Measurements from ENCODE around the gene ZNF212. TPM values are rescaled to one million over a fixed set of nuclear protein-coding genes. Genes with fewer than 3 reads are reported as not detected.
A peak's percentile ranks its signal among the peaks of the same experiment; 100 is the strongest.

Gene ZNF212
- total and polyA plus RNA-seq, 9 of the 15 experiments (the other 6 are each of a cell fraction or from before 2014, with no cell fraction given) = 1.8 to 21.4 (median 7.2) TPM

DNA sequence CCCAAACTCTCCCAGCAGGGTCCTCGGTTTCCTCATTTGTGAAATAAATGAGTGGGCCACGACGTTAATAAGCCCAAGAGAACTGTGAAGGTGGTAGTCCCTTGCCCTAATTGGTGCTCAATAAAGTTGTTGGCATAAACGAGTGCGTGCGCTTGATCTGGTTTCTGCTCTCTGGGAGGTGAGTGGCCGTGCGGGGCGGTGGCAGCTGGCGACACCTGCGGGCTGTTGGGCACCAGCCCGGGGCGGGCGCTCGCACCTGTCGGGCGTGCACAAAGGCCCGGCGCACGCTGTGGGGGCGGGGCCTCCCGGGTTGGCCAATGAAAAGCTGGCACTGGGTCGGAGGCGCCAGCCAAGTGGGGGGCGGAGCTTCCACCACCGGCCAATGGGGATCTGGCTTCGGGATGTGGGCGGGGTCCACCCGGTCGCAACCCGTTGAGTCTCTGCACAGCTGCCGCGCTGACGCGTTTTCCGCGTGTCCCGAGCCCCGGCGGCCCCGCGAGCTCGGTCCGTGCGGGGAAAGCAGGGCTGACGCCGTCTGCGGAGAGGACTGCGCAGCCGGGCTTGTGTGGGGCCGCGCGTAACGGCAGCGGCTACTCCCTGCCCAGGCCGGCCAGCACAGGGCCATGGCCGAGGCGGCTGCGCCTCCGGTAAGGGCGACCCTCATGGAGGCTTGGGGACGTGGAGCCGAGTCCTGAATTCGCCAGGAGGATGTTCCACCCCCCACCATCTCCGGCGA lies 45.6 kb downstream of the ZNF212 start (continued):
- TF ChIP-seq, protein P1, sequence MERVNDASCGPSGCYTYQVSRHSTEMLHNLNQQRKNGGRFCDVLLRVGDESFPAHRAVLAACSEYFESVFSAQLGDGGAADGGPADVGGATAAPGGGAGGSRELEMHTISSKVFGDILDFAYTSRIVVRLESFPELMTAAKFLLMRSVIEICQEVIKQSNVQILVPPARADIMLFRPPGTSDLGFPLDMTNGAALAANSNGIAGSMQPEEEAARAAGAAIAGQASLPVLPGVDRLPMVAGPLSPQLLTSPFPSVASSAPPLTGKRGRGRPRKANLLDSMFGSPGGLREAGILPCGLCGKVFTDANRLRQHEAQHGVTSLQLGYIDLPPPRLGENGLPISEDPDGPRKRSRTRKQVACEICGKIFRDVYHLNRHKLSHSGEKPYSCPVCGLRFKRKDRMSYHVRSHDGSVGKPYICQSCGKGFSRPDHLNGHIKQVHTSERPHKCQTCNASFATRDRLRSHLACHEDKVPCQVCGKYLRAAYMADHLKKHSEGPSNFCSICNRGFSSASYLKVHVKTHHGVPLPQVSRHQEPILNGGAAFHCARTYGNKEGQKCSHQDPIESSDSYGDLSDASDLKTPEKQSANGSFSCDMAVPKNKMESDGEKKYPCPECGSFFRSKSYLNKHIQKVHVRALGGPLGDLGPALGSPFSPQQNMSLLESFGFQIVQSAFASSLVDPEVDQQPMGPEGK (CRISPR knock-in tag; IDR thresholded peaks at IDR 0.05; ENCODE audit: borderline replicate concordance) = no peak
- TF ChIP-seq FOXJ3 (CRISPR knock-in tag; IDR thresholded peaks at IDR 0.05) = no peak
- TF ChIP-seq HIVEP1 (CRISPR knock-in tag; IDR thresholded peaks at IDR 0.05) = no peak
- TF ChIP-seq EWSR1 (IDR thresholded peaks at IDR 0.05; ENCODE audit: borderline replicate concordance, low read depth, partially characterized antibody) = no peak
- TF ChIP-seq PML (IDR thresholded peaks at IDR 0.05; ENCODE audit: low read length) = no peak
- no peak for TF ChIP-seq ELF4 (CRISPR knock-in tag; IDR thresholded peaks at IDR 0.05)
- no peak for TF ChIP-seq NUFIP1 (IDR thresholded peaks at IDR 0.05; ENCODE audit: partially characterized antibody)
- TF ChIP-seq ARID2 (IDR thresholded peaks at IDR 0.05) = no peak
- TF ChIP-seq RUNX1 (IDR thresholded peaks at IDR 0.05; ENCODE audit: low read depth) = no peak
- TF ChIP-seq ARID1B (IDR thresholded peaks at IDR 0.05) = no peak
- TF ChIP-seq PPARD (CRISPR knock-in tag; IDR thresholded peaks at IDR 0.05) = no peak
- no peak for TF ChIP-seq TRIM24 (IDR thresholded peaks at IDR 0.05)
- TF ChIP-seq JUND (IDR thresholded peaks at IDR 0.05; ENCODE audit: borderline replicate concordance, low read depth, low read length) = no peak
- TF ChIP-seq JUND (tag; IDR thresholded peaks at IDR 0.05; ENCODE audit: borderline replicate concordance, low read depth, low read length) = no peak
- TF ChIP-seq FOSL1 (tag; conservative IDR thresholded peaks at IDR 0.05) = no peak
- TF ChIP-seq ZNF143 (CRISPR knock-in tag; IDR thresholded peaks at IDR 0.05) = no peak
- TF ChIP-seq, protein P2, sequence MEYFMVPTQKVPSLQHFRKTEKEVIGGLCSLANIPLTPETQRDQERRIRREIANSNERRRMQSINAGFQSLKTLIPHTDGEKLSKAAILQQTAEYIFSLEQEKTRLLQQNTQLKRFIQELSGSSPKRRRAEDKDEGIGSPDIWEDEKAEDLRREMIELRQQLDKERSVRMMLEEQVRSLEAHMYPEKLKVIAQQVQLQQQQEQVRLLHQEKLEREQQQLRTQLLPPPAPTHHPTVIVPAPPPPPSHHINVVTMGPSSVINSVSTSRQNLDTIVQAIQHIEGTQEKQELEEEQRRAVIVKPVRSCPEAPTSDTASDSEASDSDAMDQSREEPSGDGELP (CRISPR knock-in tag; IDR thresholded peaks at IDR 0.05; ENCODE audit: borderline replicate concordance) = peak; percentile 86
- no peak for TF ChIP-seq RBM25 (IDR thresholded peaks at IDR 0.05; ENCODE audit: low read depth, low read length, severe bottlenecking)
- 0 out of 2 replicates have a peak, but pooled peaks have one; percentile 45 for TF ChIP-seq ZNF12 (CRISPR knock-in tag; IDR thresholded peaks at IDR 0.05)
- TF ChIP-seq, protein P3, sequence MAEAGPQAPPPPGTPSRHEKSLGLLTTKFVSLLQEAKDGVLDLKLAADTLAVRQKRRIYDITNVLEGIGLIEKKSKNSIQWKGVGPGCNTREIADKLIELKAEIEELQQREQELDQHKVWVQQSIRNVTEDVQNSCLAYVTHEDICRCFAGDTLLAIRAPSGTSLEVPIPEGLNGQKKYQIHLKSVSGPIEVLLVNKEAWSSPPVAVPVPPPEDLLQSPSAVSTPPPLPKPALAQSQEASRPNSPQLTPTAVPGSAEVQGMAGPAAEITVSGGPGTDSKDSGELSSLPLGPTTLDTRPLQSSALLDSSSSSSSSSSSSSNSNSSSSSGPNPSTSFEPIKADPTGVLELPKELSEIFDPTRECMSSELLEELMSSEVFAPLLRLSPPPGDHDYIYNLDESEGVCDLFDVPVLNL (CRISPR knock-in tag; IDR thresholded peaks at IDR 0.05; ENCODE audit: low read depth) = no peak
- TF ChIP-seq ZNF23 (CRISPR knock-in tag; IDR thresholded peaks at IDR 0.05) = no peak
- TF ChIP-seq ZNF121 (CRISPR knock-in tag; conservative IDR thresholded peaks at IDR 0.05) = no peak
- peak; percentile 48 for TF ChIP-seq PCBP1 (IDR thresholded peaks at IDR 0.05; ENCODE audit: low read depth, low read length, poor library complexity, severe bottlenecking)
- no peak for TF ChIP-seq SMAD3 (CRISPR knock-in tag; conservative IDR thresholded peaks at IDR 0.05)

Measured in K562 (cell line).